ENCODE measurements around the gene CISD3. TPM values are rescaled to one million over a fixed set of nuclear protein-coding genes. Genes with fewer than 3 reads are reported as not detected.

Gene CISD3
- total and polyA plus RNA-seq, 2 of the 8 experiments (the other 6 are each of a cell fraction or from before 2014, with no cell fraction given), result 9.4 to 11.1 TPM

DNA sequence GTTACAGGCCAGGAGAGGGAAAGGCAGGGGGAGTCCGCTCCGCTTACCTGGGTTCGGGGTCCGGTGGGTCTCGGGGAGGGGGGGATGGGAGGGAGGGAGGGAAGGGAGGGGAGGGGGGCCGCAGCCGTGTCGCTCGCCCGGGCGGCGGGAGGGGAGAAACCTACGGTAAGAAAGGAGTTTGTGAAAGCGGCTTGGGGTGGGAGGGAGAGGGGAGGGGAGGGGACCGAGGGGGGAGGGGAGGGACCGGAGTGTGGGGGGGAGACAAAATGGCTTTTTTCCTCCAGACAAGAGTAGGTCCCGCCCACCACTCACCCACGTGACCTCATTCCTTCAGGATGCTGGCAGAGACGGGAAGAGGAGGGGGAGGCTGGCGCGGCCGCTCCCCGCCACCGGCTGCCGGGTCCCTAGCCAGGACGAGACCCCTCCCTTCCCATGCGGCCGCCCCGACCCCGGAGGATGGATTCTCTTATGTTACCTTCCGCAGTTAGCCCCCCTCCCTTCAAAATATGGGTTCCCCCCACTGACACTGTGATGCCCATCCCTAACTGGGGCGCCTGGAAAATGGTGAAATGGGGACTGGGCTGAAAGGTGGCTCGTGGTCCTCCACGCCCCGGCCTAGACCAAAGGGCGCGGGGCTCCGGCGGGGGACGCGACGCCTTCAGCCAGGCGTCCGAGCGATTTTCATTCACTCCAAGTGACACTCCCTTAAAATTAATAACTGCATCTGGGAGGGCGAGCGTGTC lies 18.2 kb downstream of the CISD3 start, which contains the start of gene PCGF2:
Gene PCGF2 (minus strand): TSS at position 188 of the 743 bp plus-strand sequence. CDS start 7,934 bp downstream, outside the sequence.
- Histone ChIP-seq H3K23ac (ENCODE audit: insufficient read length) (no peak within 1 kb of the TSS), H3K27me3 (replicated peaks in 1 of 4; ENCODE audit: control insufficient read depth in 3 of 4, extremely low read depth in 1 of 4, insufficient read depth in 3 of 4, low read length in 3 of 4) (peaks cover 0 to 11% (median 5%) of the 10 kb centered on the region in 4 experiments; a peak in 5 of 7 replicates), H3K36me3 (ENCODE audit: control insufficient read depth in 2 of 4, insufficient read depth in 4 of 4, low read length in 3 of 4) (no peaks in the 10 kb centered on the region), H2BK12ac (ENCODE audit: low read depth, low read length) (0 out of 2 replicates have a peak within 1 kb of the TSS, but pooled peaks have one; percentile 75), H4K91ac (replicated peaks; ENCODE audit: insufficient read length, low read length) (peak within 1 kb of the TSS; percentile 95), H3K9ac (replicated peaks in 1 of 4; ENCODE audit: extremely low read depth in 1 of 4, low read depth in 3 of 4, low read length in 3 of 4) (peak within 1 kb of the TSS; percentile 84 to 96 (median 87)), H2BK20ac (ENCODE audit: low read length) (no peak within 1 kb of the TSS), H3K9me3 (ENCODE audit: insufficient read depth in 2 of 2, low read depth in 1 of 2, low read length in 1 of 2) (no peaks in the 10 kb centered on the region), H4K8ac (ENCODE audit: extremely low read depth, insufficient read depth, low read length) (peak within 1 kb of the TSS; percentile 74), H3K27ac (ENCODE audit: low read depth, low read length) (peak within 1 kb of the TSS; percentile 87), H3K4me3 (ENCODE audit: extremely low read depth in 1 of 4, insufficient read depth in 2 of 4, low read depth in 3 of 4, low read length in 4 of 4) (peak within 1 kb of the TSS; percentile 78 to 90 (median 88)), H2BK15ac (ENCODE audit: low read length) (peak within 1 kb of the TSS; percentile 72; the same call in 1 of the 2 replicates), H3K79me1 (ENCODE audit: low read depth, low read length) (peaks cover 10% of the 10 kb centered on the region), H3K79me2 (ENCODE audit: control insufficient read depth in 1 of 2, insufficient read depth in 2 of 2, low read length in 2 of 2) (peaks cover 34 to 46% of the 10 kb centered on the region in 2 experiments), H2BK5ac (ENCODE audit: low read depth, low read length) (peak within 1 kb of the TSS; percentile 88; the same call in 1 of the 2 replicates), H3K23me2 (ENCODE audit: low read depth, low read length) (peaks cover 48% of the 10 kb centered on the region), H4K20me1 (replicated peaks in 1 of 2; ENCODE audit: control insufficient read depth in 1 of 2, insufficient read depth in 2 of 2, low read length in 2 of 2) (peaks cover 23 to 25% of the 10 kb centered on the region in 2 experiments), H2BK120ac (replicated peaks; ENCODE audit: low read depth, low read length) (peak within 1 kb of the TSS; percentile 21), H3K4me2 (ENCODE audit: insufficient read depth in 1 of 2, low read depth in 2 of 2, low read length in 2 of 2) (peak within 1 kb of the TSS; percentile 89 to 91), H3K14ac (ENCODE audit: insufficient read length) (peak within 1 kb of the TSS; percentile 67), H3K18ac (ENCODE audit: extremely low read depth, low read length) (peak within 1 kb of the TSS; percentile 90), H3K4me1 (replicated peaks in 1 of 4; ENCODE audit: control insufficient read depth in 3 of 4, insufficient read depth in 4 of 4, low read length in 3 of 4) (peaks cover 7 to 29% (median 21%) of the 10 kb centered on the region in 4 experiments), H2AK5ac (ENCODE audit: low read depth, low read length) (0 out of 2 replicates have a peak within 1 kb of the TSS, but pooled peaks have one; percentile 1), H3K56ac (replicated peaks; ENCODE audit: insufficient read length, low read depth, low read length) (peak within 1 kb of the TSS; percentile 70), H2AFZ (ENCODE audit: low read length) (no peak within 1 kb of the TSS), H4K5ac (ENCODE audit: insufficient read length, low read depth, low read length) (peak within 1 kb of the TSS; percentile 79), H3K4ac (replicated peaks; ENCODE audit: insufficient read length, low read depth, low read length) (peak within 1 kb of the TSS; percentile 65)
- 1% methylated on average over 28 of the region's 47 CpGs; no CpG with 5 or more reads in 1 of the 2 experiments for WGBS, 2 experiments (ENCODE audit: extremely low coverage in 1 of 2, insufficient coverage in 1 of 2, insufficient read length in 1 of 2, insufficient replicate concordance in 2 of 2, low coverage in 1 of 2, low lambda C conversion rate in 2 of 2, missing lambda C conversion rate in 1 of 2)
- POLR2A ChIA-PET (ENCODE audit: partially characterized antibody), result interaction anchor here (2.7 kb wide), 1 partner anchor 17 kb away, joined by 19 read pairs; the partner anchor contains the start of gene CISD3
- no peak for FAIRE-seq
- CTCF ChIA-PET (ENCODE audit: partially characterized antibody), result interaction anchor here (0.6 kb wide), 1 partner anchor 117 kb away, joined by 3 read pairs; no protein-coding TSS in a partner anchor
- no peak for TF ChIP-seq TEAD4 (IDR thresholded peaks at IDR 0.05; ENCODE audit: low read depth, low read length)
- TF ChIP-seq, protein P1, sequence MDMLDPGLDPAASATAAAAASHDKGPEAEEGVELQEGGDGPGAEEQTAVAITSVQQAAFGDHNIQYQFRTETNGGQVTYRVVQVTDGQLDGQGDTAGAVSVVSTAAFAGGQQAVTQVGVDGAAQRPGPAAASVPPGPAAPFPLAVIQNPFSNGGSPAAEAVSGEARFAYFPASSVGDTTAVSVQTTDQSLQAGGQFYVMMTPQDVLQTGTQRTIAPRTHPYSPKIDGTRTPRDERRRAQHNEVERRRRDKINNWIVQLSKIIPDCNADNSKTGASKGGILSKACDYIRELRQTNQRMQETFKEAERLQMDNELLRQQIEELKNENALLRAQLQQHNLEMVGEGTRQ (IDR thresholded peaks at IDR 0.05; ENCODE audit: low read length), result peak; percentile 71
- TF ChIP-seq KDM4A (IDR thresholded peaks at IDR 0.05; ENCODE audit: low read depth, low read length, severe bottlenecking), result peak; percentile 21
- no peak for TF ChIP-seq BCL11A (IDR thresholded peaks at IDR 0.05; ENCODE audit: low read depth in 2 of 2, low read length in 2 of 2)
- 0 out of 4 replicates have a peak, but pooled peaks of 1 of the 2 experiments have one; percentile 37 for TF ChIP-seq SIN3A (conservative IDR thresholded peaks at IDR 0.05 in 1 of 2, IDR thresholded peaks at IDR 0.05 in 1 of 2; ENCODE audit: low read depth in 1 of 2, low read length in 2 of 2)
- DNase-seq (ENCODE audit: low read depth in 1 of 2, low spot score in 2 of 2), result peak; percentile 68 to 93

All from H1 (cell line).